ENCODE results near the gene SYNCRIP. TPM values are rescaled to one million over a fixed set of nuclear protein-coding genes. Genes with fewer than 3 reads are reported as not detected.
A peak's percentile ranks its signal among the peaks of the same experiment; 100 is the strongest.
"Not testable (repeated sequence)": the region's sequence is repeated elsewhere in the genome, so short reads cannot be mapped to it uniquely, and the experiment has no call there.

SYNCRIP gene
- 55.7 TPM for total RNA-seq
- long read RNA-seq, full-length matches to known transcripts, result 19 of 59 reads
- long read RNA-seq, partial matches to known transcripts, result 15 of 59 reads
- long read RNA-seq, other reads (novel, unspliced or antisense), result 25 of 59 reads

DNA sequence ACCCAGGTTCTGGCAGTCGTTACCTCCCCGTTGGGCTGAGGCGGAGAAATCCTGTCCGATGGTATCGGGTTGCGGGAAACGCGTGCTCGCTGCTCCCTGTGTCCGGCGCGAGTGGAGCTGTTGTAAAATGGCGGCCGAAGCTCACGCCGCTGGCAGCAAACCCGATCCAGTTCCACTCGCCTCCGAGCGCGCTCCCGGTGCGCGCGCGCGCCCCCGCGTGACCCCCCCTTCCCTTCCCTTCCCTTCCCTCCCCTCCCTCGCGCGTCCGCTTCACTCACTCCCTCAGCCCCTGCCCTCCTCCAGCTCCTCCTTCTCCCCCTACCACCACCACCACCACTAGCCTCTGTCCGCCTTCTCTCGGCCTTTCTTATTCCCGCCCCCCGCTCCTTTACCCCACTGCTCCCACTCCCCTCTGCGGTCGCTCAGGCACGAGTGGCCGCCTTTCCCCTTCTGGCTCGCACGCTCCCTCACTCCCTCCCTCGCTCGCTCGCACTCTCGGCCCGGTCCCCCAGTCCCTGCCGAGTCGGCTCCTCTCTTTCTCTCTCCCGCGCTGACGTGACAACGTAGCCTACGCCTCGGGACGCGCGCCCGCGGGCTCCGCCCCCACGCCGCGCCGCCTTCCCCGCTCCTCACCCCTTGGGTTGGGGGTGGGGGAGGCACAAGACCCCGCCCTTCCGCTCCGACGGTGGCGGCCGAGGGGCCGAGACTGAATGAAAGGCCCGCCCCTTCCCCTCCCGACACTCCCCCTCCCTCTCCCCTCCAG is at the start of gene SYNCRIP:
SYNCRIP (minus strand) TSS at position 113 of the 763 bp plus-strand sequence. CDS start 1,447 bp downstream, outside the sequence.
- peak; percentile 99 for DNase-seq
- intact Hi-C loops (cut with DNase I), result loop anchor here (2.0 to 5.0 kb wide), 2 partner anchors 36 to 51 kb away; partner anchors contain the start of gene SNX14
- ATAC-seq (ENCODE audit: poor library complexity), result peak; percentile 88

DNA sequence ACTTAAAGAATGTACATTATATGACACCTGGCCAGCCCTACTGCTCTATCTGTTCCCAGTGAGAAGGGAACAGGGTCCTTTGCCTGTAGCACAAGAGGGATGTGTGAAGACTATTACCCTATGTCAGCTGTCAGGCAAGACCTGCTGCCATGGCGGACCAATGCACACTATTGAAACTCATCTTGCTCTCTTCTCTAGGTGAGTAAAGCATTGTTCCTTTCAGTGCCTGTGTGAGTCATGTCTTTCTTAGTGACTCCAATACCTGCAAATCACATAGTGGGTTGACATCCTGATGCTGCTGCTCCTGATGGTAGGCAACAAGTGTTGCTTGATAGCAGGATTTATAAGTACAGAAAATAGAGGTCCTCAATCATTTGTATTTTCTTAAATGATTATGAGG is 48.8 kb upstream of the SYNCRIP start:
- intact Hi-C loops (cut with DNase I), result no loop called here
- DNase-seq (no peak), ATAC-seq (ENCODE audit: poor library complexity) (no peak)

DNA sequence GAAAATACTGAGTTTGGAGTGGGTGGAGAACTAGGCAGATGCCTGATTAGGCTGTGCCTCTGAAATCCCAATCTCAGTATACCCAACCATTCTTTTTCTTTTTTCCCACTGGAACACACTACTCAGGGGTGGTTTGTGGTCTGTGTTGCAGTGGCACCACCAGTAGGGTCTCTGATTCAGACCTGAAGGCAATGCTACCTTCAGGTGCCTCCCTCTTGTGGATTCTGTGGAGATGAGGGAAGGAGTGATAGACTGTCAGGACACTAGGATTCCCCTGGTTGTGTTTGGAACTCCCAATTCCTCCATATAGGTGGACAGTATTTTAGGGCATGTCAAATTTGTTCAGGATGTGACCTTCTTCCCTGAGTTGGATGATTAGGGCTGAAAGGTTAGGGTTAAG is 47.4 kb upstream of the SYNCRIP start:
- ATAC-seq (ENCODE audit: poor library complexity) (no peak), DNase-seq (no peak)

DNA sequence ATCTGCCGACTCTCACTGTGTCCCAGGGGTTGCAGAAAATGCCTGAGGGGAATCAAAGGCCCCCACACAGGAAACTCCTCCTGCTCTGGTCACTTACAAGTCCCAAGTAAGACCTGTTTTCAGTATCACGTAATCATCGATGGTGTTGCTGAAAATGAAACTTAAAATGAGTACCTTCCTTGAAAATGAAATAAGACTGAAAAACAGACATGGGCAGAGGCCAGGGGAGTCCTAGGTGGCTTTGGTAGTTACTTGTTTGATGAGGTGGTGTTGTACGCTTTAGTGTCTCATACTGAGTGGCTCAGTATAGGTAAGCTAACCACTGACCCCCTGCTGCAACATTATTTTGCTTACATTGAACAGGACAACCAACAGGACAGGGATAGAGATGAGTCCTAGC is 43.0 kb upstream of the SYNCRIP start:
- intact Hi-C loops (cut with DNase I), result no loop called here
- ATAC-seq (ENCODE audit: poor library complexity) (no peak), DNase-seq (no peak)

More for the DNA sequence above, 47.4 kb upstream of the SYNCRIP start:
- intact Hi-C loops (cut with DNase I), result no loop called here

DNA sequence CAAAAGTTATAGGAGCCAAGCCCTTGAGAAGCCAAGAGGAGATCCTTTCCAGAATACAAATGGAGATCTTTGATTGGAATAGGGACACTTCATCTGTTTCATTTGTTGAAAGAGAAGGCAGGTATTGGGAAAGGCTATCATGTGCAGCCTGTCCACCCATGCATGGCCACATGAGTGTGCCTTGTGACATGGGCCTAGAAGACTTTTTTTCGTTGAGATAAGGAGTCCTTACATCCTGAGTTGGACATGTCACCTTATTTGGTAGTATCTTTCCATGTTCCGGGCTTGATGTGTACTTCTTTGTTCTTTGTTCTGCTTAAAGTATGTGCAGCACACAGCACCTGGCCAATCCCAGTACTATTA is 42.1 kb upstream of the SYNCRIP start:
- intact Hi-C loops (cut with DNase I), result no loop called here
- ATAC-seq (ENCODE audit: poor library complexity) (no peak), DNase-seq (no peak)

DNA sequence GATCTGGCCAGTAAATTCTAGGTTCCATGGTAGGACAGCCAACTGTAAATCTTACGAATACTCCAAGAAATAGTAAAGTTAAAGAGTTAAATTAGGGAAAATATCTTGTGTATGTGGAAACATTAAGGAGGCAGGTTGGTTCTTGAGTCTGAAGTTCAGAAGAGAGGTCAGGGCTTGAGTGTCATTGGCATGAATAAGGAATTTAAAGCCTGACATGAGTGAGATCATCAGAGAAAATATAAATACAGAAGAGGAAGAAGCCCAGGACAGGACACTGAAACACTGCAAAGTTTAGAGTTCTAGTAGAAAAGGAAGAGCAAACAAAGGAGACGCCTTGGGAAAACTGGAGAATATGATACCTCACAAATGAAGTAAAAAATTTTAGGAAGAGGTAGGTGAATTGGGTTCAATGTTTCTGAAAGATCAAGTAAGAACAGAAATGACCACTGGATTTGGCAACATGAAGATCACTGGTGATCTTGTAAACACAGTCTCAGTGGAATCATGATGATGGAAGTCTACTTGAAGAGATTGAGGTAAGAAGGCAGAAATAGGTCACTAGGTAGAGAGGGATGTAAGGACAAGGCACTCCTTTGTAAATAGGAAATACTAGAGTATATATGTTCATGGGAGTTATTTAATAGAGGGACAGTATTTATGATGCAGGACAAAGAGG is 41.6 kb upstream of the SYNCRIP start:
- no peak for ATAC-seq (ENCODE audit: poor library complexity)

DNA sequence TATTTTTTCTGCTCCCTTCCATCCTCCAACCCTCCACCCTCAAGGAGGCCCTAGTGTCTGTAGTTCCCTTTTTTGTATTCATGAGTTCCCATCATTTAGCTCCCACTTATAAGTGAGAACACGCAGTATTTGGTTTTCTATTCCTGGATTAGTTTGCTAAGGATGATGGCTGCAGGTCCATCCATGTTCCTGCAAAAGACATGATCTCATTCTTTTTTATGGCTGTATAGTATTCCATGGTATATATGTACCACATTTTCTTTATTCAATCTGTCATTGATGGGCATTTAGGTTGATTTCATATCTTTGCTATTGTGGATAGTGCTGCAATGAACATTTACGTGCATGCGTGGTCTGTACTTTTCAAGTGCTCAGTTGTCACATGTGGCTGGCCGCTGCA is 39.2 kb upstream of the SYNCRIP start:
- DNase-seq; intact Hi-C loops (cut with DNase I); ATAC-seq (ENCODE audit: poor library complexity): not testable (repeated sequence)

More for the DNA sequence above, 41.6 kb upstream of the SYNCRIP start:
- intact Hi-C loops (cut with DNase I), result no loop called here
- no peak for DNase-seq

DNA sequence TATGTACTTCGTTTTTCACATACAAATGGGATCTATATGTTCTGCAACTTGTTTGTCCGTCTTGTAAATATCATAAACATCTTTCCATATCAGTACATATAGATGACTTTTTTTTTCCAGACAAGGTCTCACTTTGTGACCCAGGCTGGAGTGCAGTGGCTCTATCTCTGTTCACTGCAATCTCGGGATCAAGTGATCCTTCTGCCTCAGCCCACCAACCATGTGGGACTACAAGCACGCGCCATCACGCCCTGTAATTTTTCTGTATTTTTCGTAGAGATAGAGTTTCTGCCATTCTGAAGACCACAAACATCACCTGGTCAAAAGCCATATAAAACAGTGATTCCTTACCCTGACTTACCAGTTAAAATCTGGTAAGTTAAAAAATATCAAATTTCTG is 37.7 kb upstream of the SYNCRIP start:
- DNase-seq, result no peak
- no peak for ATAC-seq (ENCODE audit: poor library complexity)
- intact Hi-C loops (cut with DNase I), result no loop called here

DNA sequence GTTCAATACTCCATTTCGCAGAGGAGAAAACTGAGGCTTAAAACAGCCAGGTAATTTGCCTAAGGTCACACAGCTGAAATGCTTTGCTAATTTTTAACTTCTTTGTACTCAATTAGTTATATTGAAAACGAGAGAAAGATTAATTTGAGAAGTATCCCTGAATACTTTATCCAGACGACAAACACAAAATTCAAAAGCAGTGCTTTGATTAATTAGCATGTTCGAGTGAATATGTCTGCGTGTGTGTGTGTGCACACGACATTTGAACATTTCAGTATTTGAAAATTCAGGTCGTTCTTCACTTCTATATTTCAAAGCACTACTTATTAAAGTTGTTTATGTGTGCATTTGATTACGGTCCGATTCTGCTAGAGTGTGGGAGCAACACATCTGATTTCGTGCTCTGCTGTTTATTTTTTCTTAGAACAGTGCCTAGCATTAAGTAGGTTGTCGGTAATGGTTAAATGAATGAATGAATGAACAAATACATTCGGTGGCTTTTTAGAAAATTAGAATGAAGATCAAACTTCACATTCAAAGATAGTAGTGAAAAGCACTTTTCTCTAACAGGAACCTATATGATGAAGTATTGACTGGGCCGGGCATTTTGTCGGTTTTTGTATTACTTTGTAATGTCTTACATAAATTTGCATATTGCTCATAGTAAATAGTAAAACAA is 36.9 kb upstream of the SYNCRIP start:
- intact Hi-C loops (cut with DNase I), result loop anchor here (2.0 to 5.0 kb wide), 2 partner anchors 37 to 87 kb away; partner anchors contain the start of genes SNX14 and SYNCRIP
- no peak for ATAC-seq (ENCODE audit: poor library complexity)

DNA sequence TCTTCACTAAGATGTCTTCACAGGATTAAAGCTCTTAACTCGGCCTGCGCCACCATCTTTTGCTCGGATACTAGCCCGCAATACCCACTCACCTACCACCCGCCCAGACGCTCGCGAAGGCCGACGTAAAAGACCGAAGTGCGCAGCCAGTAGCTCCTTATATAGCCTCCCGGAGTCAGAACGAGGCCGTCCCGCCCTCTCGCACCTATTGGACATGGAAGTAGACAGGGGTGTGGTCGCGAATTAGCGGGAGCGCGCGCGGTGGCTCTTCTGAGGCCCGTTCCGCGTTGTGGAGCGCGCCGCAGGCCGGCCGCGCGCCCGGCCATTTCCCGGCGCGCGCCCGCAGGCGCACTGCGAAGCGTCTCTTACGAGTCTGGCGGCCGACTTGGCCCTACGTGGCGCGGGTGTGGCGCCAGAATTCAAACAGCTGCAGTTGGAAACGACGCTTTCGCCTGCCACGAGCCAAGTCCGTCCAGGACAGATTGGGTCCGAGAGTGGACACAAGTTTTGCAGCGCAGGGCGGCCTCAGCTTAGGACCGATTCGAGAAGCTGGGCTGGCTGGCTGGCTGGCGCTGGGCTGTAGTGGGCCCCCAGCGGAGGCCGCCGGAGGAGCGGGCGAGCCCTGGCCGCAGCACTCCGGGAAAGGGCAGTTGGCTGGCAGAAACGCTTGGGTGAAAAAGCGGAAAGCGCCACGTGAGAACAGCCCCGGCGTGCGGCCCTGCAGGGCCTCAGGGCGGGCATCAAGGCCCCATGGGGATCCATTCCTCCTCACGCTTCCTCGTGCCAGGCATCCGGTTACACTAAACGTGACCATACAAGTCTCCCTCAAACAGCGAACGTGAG is 36.1 kb upstream of the SYNCRIP start:
- DNase-seq, result peak; percentile 99
- ATAC-seq (ENCODE audit: poor library complexity), result peak; percentile 99
- intact Hi-C loops (cut with DNase I), result loop anchor here (2.0 to 5.0 kb wide), 2 partner anchors 36 to 87 kb away; partner anchors contain the start of genes SNX14 and SYNCRIP

More for the DNA sequence above, 36.9 kb upstream of the SYNCRIP start:
- no peak for DNase-seq

DNA sequence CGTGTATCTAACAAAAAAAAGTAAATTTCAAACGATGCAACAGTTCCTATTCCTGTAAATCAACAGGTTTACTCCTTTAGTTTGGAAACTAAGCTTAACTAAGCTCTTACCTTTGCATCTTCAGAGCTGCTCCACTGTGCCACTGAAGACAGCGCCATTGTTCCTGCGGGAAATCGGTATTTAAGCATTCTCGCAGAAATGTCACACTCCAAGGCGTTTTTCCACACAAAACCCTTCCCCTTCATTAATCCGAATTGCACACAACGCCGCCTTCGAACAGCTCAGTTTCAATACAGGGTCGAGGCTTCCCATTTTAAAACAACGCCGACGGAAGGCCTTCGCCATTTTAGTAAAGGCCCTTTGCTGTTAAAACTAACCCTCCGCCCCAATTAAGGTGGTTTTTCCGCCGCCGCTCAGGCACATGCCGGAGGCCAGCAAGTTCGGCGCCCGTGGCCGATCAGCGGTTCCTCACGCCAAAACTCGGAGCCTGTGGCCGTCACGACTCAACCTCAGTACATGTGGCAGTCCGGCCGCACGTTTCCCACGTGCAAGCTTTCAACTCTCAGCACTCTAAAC is 35.4 kb upstream of the SYNCRIP start:
- no peak for DNase-seq
- intact Hi-C loops (cut with DNase I), result loop anchor here (2.0 to 5.0 kb wide), 2 partner anchors 35 to 86 kb away; partner anchors contain the start of genes SNX14 and SYNCRIP
- peak; percentile 45 for ATAC-seq (ENCODE audit: poor library complexity)

DNA sequence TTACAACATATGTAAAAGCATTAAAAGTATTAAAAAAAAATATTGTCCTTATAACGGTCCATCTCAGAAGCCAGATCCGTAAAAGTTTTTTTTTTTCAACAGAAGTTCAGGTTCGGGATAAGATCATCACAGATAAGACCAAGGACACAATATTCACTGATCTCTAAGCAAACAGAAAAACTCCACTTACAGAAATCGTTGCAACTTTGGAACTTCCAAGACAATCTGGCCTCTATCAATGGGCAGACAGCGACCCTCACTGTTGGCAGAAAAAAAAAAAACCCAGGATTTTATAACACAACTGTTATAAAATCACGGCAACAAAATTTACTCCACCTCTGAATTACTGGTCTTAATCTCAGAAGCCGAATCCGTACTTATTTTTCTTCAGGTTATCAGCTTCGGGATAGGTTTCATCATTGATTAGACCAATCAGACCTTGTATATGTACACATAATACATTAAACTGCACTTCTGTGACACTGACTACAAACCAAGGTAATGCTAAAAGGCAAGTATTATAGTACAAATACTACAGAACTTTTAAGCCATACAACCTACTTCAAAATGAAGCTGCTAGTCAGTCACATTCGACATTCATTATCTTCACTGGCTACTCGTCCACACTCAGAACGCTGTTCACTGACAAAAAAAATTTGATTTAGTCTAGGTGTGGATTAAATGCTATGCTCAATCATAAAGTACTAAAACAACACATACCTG is 34.7 kb upstream of the SYNCRIP start:
- no peak for ATAC-seq (ENCODE audit: poor library complexity)
- DNase-seq, result no peak
- intact Hi-C loops (cut with DNase I), result loop anchor here (5.0 kb wide), 1 partner anchor 85 kb away; the partner anchor contains the start of gene SNX14

DNA sequence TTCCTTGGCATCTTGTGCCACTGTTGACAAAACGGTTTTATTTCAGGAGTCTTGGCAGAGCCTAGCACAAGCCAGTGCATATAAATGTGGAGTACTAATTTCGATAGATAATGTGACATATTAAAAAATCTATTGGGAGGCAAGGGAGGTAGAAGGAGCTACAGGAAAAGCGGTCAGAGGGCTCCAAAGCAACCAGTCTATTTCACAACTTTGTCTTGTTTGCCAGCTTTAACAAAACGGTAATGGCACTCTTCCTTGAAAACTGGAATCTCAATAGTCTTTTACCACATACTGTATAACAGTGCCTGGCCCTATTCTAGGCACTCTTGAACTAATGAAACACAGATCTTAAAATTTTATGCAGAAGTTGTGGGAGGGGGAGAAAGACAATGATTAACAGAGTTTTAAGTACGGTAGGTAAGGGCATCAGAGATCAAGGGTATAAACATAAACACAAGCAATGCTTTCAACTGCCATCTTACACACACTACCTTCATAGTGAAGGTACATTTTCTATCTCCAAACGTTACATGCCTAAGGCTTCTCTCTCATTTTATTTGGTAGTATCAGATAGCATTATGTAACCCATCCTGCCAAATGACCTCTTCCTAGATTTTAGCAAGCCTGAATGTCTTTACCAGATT is 33.5 kb upstream of the SYNCRIP start:
- DNase-seq (no peak), ATAC-seq (ENCODE audit: poor library complexity) (no peak)
- intact Hi-C loops (cut with DNase I), result loop anchor here (5.0 kb wide), 1 partner anchor 84 kb away; the partner anchor contains the start of gene SNX14

DNA sequence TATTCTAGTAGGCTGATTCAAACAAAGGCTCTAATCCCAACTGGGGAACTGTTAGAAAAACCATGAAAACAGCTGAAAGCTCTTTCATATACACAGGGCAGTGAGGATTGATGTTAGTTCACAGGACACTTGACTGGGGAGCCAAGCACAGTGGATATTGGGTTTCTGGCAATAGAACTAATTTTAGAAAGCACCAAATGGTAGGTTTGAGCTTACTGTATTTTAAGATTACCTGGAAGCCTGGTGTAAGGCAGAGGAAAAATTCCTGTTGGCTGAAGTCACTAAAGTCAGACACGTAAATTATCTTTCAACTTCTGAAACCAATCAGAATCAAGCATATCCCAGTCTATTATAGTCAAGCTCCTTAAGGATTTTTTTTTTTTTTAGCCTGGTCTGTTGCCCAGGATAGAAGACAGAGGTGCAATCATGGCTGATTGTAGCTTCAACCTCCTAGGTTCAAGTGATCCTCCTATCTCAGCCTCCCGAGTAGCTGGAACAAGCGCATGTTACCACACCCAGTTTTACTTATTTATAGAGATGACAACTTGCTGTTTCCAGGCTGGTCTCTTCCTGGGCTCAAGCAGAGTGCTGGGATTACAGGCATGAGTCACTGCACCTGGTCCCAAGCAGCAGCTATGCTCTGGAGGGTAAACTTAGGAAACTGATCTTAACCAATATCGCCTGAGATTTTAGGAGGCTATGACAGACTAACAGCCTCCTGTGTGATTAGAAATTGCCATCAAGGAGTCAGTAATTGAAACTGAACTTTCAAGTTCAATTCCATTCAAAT is 32.5 kb upstream of the SYNCRIP start:
- intact Hi-C loops (cut with DNase I), result loop anchor here (5.0 kb wide), 1 partner anchor 83 kb away; the partner anchor contains the start of gene SNX14
- DNase-seq (no peak), ATAC-seq (ENCODE audit: poor library complexity) (no peak)

DNA sequence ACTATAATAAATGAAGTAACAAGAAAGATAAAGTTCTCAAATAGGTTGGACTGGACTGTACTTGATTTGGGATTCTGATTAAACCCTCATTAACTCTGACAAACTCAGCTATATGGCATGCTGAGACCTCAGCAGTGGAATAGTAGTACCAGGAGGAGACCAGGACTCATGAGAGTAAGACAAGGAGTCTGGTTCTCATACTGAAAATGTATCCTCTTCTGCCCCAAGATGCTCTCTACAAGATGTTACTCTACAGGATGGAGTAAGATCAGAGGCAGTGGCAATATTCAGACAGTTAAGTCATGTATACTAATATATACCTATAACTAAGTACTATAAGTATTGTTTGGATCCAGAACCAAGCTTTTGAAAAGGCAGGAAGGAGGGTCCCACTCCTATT is 31.9 kb upstream of the SYNCRIP start:
- intact Hi-C loops (cut with DNase I), result loop anchor here (5.0 kb wide), 1 partner anchor 82 kb away; the partner anchor contains the start of gene SNX14
- no peak for ATAC-seq (ENCODE audit: poor library complexity)

More for the DNA sequence above, 31.9 kb upstream of the SYNCRIP start:
- no peak for DNase-seq
